ENCODE results near the gene HOMER2.

Gene HOMER2

GRCh38 chr15:82890995-82891390, 61.5 kb downstream of the HOMER2 start:
- no peak for TF ChIP-seq CTCF (IDR thresholded peaks at IDR 0.05; ENCODE audit: low read depth, low read length)
- no peaks in the 10 kb centered on the region for H3K36me3 ChIP-seq
- no peaks in the 10 kb centered on the region for H3K27me3 ChIP-seq (ENCODE audit: insufficient read depth, low read depth, severe bottlenecking)
- H3K27ac ChIP-seq: no peak overlapping the region
- no peaks in the 10 kb centered on the region for H3K9me3 ChIP-seq (ENCODE audit: severe bottlenecking)
- DNase-seq: no peak
- H3K4me3 ChIP-seq (ENCODE audit: low read depth, low read length): no peak overlapping the region

DNA sequence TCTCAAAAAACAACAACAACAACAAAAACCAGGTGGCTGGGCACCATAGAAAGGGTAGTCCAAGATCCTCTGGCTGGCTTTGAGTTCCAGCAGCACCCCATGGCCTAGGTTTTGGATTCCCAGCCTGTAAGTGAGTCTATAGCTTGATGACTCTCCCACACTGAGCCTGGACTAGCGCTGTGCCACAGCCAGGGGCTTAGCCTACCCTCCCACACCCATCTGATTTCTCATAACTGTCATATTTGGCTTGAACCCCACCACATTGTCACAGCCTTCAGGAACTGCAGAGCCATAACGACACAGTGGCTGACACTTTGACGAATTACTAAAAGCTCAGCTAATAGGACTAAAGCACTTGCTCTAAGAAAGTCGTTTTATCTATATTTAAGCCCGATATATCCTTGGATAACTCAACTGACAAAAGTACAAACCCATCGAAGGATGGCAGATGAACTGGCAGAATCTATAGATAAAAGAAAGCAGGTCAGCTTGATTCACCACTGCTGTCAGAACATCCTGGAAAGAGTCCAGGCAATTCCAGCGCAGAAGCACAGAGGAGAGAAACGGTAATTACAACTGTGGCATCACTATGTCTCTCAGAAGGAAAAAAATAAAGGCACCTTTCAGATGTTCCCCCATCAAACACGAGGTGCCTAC, 62.1 kb downstream of the HOMER2 start:
- DNase-seq: no peak
- no peak overlapping the region for H3K4me3 ChIP-seq (ENCODE audit: low read depth, low read length)
- no peaks in the 10 kb centered on the region for H3K9me3 ChIP-seq (ENCODE audit: severe bottlenecking)
- no peak for TF ChIP-seq CTCF (IDR thresholded peaks at IDR 0.05; ENCODE audit: low read depth, low read length)
- H3K27me3 ChIP-seq (ENCODE audit: insufficient read depth, low read depth, severe bottlenecking): no peaks in the 10 kb centered on the region
- no peaks in the 10 kb centered on the region for H3K36me3 ChIP-seq
- H3K27ac ChIP-seq: no peak overlapping the region

DNA sequence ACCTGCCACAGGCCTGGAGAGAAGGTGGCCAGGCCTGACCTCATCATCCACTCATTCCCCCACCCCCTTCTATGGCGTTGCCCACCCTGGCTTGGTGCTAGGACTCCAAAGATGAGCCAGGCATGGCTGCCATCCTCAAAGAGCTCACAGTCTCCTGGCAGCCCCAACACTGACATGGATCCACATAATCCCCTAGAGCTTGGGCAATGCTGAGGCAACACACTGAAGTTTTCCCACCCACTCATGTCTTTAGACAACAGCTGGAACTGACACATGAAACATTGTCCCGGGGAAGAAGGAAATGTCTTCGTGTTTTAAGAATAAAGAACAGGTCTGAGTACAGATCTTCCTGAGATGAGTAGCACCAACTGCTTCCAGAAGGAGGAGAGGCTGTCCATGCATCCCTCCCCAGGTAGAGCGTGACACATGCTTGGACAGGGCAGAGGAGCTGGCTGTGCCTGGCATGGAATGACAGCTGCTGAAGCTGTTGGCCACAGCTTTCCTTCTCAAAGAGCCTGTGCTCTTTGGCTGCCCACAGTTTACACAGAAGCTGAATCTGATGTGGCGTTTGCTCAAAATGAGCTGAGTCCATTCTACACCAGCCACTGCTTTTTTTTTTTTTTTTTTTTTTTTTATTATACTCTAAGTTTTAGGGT, 70.1 kb downstream of the HOMER2 start:
- H3K9me3 ChIP-seq (ENCODE audit: severe bottlenecking): no peaks in the 10 kb centered on the region
- no peak for TF ChIP-seq CTCF (IDR thresholded peaks at IDR 0.05; ENCODE audit: low read depth, low read length)
- no peak overlapping the region for H3K27ac ChIP-seq
- DNase-seq: no peak
- no peaks in the 10 kb centered on the region for H3K36me3 ChIP-seq
- no peak overlapping the region for H3K4me3 ChIP-seq (ENCODE audit: low read depth, low read length)
- H3K27me3 ChIP-seq (ENCODE audit: insufficient read depth, low read depth, severe bottlenecking): no peaks in the 10 kb centered on the region

DNA sequence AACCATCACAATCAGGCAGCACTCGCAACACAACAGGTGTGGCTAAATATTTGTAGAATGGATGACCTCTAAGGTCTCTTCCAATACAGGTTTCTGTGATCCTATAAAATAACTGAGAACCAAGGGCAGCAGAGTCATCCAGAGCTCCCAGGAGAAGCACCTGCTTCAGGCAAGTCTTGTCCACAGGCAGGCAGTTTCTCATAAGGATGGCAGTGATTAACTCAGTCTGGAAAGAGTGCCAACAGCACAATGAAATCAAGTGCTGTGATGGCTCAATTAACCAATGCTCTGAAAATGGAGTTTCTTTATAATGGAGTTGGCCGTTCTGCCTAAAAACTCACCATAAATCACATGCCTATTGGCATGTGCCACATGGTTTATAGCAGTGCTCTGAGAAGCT, 70.8 kb downstream of the HOMER2 start:
- no peak overlapping the region for H3K27ac ChIP-seq

GRCh38 chr15:82880704-82881103, 71.8 kb downstream of the HOMER2 start:
- H3K4me3 ChIP-seq (ENCODE audit: low read depth, low read length): no peak overlapping the region
- H3K27ac ChIP-seq: no peak overlapping the region
- TF ChIP-seq CTCF (IDR thresholded peaks at IDR 0.05; ENCODE audit: low read depth, low read length): no peak
- no peaks in the 10 kb centered on the region for H3K36me3 ChIP-seq
- DNase-seq: no peak
- H3K27me3 ChIP-seq (ENCODE audit: insufficient read depth, low read depth, severe bottlenecking): no peaks in the 10 kb centered on the region
- no peaks in the 10 kb centered on the region for H3K9me3 ChIP-seq (ENCODE audit: severe bottlenecking)

More for the DNA sequence above, 70.8 kb downstream of the HOMER2 start:
- DNase-seq: no peak
- no peak for TF ChIP-seq CTCF (IDR thresholded peaks at IDR 0.05; ENCODE audit: low read depth, low read length)
- Histone ChIP-seq H3K9me3 (ENCODE audit: severe bottlenecking) (no peaks in the 10 kb centered on the region), H3K27me3 (ENCODE audit: insufficient read depth, low read depth, severe bottlenecking) (no peaks in the 10 kb centered on the region), H3K4me3 (ENCODE audit: low read depth, low read length) (no peak overlapping the region), H3K36me3 (no peaks in the 10 kb centered on the region)

Measured in WERI-Rb-1 (cell line).